Activated naive CD8-positive, alpha-beta T cell treated with anti-CD3 and anti-CD28 coated beads, Interleukin-2, amount 50 U/mL, for 24 hours (primary cell): ENCODE measurements around the gene HP1BP3.
"Not testable (repeated sequence)": the region's sequence is repeated elsewhere in the genome, so short reads cannot be mapped to it uniquely, and the experiment has no call there.

Source experiments
- ATAC-seq: fragments of 150-1000 bp; cut with Tn5 transposase; one replicate; pipeline ENCODE4 v1.10.0; 2021
- DNase-seq: peaks from one replicate; pipeline ENCODE4 v3.0.0; 2021
- H3K27ac Mint-ChIP-seq: one replicate; pipeline ENCODE4 v1.8.0; 2021; ENCODE audit warnings: mild to moderate bottlenecking, mixed read lengths
- H3K27me3 Mint-ChIP-seq: one replicate; pipeline ENCODE4 v1.8.0; 2021; ENCODE audit warnings: mixed read lengths
- H3K36me3 Mint-ChIP-seq: one replicate; pipeline ENCODE4 v1.8.0; 2021; ENCODE audit warnings: low read depth, mixed read lengths
- H3K4me1 Mint-ChIP-seq: one replicate; pipeline ENCODE4 v1.8.0; 2021; ENCODE audit warnings: mixed read lengths
- H3K4me3 Mint-ChIP-seq: one replicate; pipeline ENCODE4 v1.8.0; 2021; ENCODE audit warnings: mild to moderate bottlenecking, moderate library complexity, mixed read lengths
- H3K9me3 Mint-ChIP-seq: one replicate; pipeline ENCODE4 v1.8.0; 2021; ENCODE audit warnings: mixed read lengths

Gene HP1BP3

DNA sequence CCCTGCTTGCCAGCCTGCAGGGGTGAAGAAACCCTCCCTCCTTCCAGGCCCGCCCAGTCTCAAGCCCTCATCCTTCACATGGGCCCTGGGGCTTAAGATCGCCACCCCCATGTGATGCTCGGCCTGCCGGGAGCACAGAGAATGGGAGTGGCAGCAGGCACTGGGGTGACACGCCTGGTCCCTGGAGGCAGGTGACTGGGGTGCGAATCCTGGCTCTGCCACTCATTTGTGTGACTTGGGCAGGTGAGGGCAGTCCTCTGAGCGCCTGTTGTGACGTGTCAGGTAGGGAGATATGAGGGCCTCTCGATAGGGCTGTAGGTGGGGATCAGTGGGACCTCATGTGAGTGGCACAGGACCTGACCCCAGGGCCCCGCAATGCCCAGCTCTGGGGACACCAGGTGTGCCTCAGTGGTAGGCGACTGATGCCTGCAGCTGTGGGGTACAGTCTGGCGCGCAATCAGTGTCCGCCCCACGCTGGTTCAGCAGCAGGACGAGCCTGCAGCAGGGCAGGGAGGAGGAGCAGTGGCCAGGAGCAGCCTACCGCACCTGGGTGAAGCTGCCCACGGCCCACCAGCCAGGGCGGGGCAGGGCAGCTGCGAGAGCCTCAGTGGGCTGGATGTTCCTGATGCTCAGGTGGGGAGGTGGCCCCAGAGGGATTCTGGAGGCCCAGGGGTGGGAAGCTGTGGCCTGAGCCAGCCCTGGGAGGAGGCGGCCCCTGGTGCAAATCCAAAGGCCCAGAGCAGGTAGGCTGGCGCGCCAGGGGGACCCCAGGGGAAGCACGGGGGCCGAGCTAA, 60.8 kb downstream of the HP1BP3 start:
- H3K27ac Mint-ChIP-seq = no peak overlapping the region
- H3K27me3 Mint-ChIP-seq = peaks cover 29% of the 10 kb centered on the region

DNA sequence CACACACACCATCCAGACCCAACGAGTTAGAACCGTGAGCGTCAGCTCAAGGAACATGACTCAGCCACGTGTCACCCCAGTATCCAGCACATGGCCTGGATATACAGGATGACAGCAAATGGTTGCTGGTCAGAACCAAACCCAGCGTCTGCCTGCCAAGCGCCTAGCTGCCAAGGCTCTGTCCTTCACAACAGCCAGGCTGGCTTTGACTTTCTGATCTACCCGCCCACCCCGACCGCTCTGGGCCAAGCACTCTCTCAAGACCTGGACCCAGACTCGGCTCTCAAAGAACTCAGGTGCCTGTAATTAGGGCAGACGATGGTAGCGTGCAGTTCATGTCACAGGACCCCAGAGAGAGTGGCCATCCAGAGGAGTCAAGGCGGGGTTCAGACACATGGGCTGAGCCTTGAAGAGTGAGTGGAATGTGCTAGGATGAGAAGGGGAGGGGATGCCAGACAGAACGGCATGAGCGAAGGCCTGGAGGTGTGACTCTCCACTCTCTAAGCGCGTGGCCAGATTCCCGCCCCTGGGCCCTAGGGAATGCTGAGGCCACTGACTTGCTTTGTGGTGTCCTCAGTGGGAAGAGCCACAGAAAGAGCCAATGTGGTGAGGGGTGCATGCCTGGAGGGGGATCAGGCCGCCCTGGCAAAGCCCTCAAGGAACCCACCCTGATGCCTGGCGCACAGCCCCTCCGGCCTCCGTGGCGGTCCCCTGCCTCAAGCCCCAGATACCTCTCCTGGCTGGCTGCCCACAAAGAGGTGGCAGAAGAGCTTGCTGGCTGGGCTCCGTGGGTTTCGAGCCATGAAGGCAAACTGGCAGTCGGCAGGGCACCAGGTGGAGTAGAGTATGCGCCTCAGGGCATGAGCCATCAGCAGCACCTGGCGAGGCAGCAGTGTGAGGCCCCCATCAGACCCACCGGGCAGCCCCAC, 61.7 kb downstream of the HP1BP3 start:
- Mint-ChIP-seq H3K27ac (no peak overlapping the region), H3K4me3 (no peak overlapping the region), H3K36me3 (no peaks in the 10 kb centered on the region), H3K4me1 (no peaks in the 10 kb centered on the region), H3K9me3 (no peaks in the 10 kb centered on the region), H3K27me3 (peaks cover 20% of the 10 kb centered on the region)
- DNase-seq (no peak), ATAC-seq (no peak)

More for the DNA sequence above, 60.8 kb downstream of the HP1BP3 start:
- H3K4me3 Mint-ChIP-seq = no peak overlapping the region
- ATAC-seq (no peak), DNase-seq (no peak)
- H3K4me1 Mint-ChIP-seq = peaks cover 6% of the 10 kb centered on the region
- H3K9me3 Mint-ChIP-seq = no peaks in the 10 kb centered on the region
- H3K36me3 Mint-ChIP-seq = no peaks in the 10 kb centered on the region

DNA sequence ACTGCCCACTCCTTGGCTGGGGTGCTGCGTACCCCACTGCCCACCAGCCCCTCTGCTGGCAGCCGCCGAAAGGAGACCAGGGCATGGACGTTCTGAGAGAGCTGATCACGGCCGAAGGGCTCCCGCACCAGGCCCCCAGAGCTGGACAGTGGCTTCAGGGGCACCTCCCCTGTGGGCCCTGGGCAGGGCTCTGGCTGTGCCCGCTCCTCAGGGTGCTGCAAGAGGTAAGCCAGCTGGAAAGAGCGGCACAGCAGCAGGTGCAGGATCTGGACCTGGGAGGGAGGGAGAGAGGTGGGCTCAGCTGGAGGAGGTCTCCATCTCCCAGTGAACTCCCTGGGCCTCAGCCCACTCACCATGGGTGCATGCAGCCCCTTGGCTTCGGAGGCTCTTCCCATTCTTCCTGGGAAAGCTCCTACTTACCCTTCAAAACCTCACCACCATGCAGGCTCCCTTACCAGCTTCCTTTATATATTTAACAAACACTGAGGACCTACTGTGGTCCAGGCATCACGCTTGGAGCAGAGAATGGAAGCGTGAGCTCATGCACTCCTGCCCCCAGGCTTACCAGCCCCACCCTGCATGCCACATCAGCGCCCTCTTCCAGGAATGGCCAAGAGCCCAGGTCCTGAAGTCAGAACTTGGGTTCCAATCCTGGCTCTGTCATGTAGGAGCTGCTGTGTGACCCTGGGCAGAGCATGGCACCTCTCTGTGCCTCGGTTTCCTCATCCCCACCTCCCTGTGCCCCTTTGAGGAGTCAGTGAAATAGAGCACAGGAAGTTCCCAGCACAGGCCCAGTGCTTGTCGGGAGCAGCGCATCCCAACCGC, 62.5 kb downstream of the HP1BP3 start:
- Mint-ChIP-seq H3K27ac (no peak overlapping the region), H3K9me3 (no peaks in the 10 kb centered on the region), H3K4me1 (no peaks in the 10 kb centered on the region), H3K36me3 (no peaks in the 10 kb centered on the region), H3K4me3 (no peak overlapping the region), H3K27me3 (peaks cover 11% of the 10 kb centered on the region)
- no peak for ATAC-seq
- no peak for DNase-seq

DNA sequence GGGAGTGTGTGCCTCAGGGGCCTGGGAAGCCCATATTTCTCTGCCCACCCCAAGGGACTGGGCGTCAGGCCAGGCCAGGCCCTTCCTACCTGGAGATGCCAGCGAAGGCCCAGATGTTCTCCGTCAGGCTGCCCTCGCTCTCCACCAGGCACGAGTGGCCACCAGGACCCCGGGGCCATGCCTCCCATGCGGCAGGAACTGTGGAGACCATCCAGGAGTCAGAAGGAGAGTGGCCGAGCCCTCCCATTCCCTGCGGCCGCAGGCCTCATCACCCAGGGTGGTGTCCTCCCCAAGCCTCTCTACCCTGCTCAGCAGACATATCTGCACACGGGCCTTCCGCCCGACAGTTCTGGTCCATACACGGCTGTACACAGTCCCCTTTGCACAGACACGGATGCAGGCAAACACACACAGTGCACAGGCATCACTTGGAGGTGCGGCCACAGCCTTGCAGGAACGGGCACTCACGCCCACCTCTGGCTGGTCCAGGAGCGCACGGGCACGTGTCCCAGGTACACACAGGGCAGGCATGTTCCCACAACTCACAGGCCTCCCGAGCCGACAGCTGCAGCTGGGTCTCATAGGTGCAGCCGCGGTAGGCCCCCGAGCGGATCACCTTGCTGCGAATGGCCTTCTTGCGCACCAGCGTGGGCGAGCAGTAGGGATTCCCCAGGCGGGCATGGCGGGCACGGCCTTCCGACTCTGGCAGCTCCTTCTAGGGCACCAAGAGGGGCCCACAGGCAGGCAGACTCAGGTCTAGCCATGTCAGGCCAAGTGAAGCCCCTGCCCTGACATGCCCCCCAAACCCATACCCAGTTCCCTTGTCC, 63.4 kb downstream of the HP1BP3 start:
- no peaks in the 10 kb centered on the region for H3K9me3 Mint-ChIP-seq
- no peak overlapping the region for H3K4me3 Mint-ChIP-seq
- H3K27me3 Mint-ChIP-seq = peaks cover 13% of the 10 kb centered on the region
- no peak for ATAC-seq
- no peak for DNase-seq
- H3K27ac Mint-ChIP-seq = no peak overlapping the region
- H3K36me3 Mint-ChIP-seq = no peaks in the 10 kb centered on the region
- H3K4me1 Mint-ChIP-seq = peaks cover under 1% of the 10 kb centered on the region

DNA sequence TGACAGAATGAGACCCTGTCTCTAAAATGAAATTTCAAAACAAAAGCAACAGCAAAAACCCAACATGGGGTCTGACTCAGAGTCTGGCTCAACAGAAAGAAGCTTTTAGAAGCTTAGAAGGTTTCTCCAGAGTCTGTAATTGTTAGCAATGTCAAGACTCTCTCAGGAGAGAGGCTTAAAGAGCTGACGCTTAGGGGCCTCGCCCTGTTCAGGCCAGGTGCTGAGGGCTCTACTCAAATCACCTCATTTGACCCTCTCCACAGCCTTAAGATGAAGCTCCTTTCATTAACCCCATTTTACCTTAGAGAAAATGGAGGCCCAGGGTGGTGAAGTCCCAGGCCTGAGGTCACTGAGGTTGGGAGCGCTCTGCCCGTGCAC, 64.0 kb downstream of the HP1BP3 start:
- H3K9me3 Mint-ChIP-seq = no peaks in the 10 kb centered on the region
- DNase-seq (no peak), ATAC-seq (no peak)
- H3K27ac Mint-ChIP-seq = no peak overlapping the region
- H3K27me3 Mint-ChIP-seq = peaks cover 11% of the 10 kb centered on the region
- no peak overlapping the region for H3K4me3 Mint-ChIP-seq
- no peaks in the 10 kb centered on the region for H3K36me3 Mint-ChIP-seq
- peaks cover 2% of the 10 kb centered on the region for H3K4me1 Mint-ChIP-seq

DNA sequence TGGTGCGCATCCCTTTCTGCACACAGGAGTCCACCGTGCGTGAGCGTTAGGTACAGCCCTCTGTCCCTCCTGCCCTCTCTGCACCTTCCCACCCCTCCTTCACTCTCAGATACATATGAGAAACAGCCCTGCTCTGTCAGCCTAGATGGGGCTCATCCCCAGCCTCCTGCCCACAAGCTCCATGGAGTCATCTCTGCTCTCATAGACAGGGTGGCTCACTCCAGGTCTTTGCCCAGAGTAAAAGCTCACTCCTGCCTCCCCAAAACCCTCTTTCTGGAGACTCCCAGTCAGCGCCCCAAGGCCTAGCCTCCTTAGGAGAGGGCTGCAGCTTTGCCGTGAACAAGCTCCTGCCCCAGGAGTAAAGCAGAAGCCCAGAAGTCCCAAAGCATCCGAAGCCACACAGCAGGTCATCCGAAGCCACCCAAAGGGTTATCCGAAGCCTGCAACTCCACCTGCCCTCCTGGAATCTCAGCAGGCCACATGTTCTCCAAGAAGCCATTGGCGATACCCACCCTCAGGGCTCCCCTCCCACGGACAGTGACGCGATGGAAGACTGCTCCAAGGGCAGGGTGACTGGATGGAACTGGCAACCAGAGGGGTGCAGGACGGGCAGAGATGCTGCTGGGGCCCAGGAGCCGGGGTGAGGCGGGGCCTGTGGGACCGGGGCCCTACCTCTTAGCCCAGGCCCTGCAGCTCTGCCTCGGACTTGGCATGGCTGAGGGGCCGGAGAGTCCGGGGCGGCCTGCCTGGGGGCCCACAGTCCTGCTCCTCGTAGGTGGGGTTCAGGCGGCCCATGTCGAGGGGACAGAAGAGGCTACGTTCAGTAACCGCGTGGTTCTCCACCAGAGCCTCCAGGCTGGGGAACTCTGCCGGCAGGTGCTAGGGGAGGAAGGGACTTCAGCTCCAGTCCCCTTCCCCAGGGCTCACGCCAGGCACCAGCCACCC, 65.7 kb downstream of the HP1BP3 start:
- Mint-ChIP-seq H3K4me1 (peaks cover 6% of the 10 kb centered on the region), H3K4me3 (no peak overlapping the region), H3K27ac (no peak overlapping the region), H3K9me3 (no peaks in the 10 kb centered on the region), H3K36me3 (no peaks in the 10 kb centered on the region), H3K27me3 (peaks cover 19% of the 10 kb centered on the region)
- ATAC-seq (no peak), DNase-seq (no peak)

DNA sequence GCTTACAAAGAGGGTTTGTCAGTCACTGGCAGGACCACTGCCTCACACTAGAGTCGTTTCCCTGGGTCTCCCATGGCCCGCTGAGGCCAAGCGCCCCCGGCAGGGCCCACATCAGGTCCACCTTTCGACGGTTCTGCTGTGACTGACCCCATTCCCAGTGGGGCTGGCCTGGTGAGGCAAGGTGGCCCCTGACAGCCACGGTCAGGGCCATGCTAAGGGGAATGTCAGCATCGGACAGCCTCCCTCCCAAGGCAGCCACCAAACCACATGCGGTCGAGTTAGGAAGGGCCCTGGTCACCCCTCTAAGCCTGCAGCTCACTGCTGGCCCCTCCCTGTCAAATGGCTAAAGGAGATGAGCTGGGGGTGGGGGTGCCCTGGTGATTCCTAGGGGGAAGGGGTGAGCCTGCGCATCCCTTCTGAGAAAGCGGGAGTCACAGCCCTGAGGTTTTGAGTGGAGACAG, 66.4 kb downstream of the HP1BP3 start:
- Mint-ChIP-seq H3K36me3 (no peaks in the 10 kb centered on the region), H3K4me3 (no peak overlapping the region), H3K4me1 (peaks cover 8% of the 10 kb centered on the region), H3K9me3 (no peaks in the 10 kb centered on the region), H3K27ac (no peak overlapping the region), H3K27me3 (peaks cover 26% of the 10 kb centered on the region)
- DNase-seq (no peak), ATAC-seq (no peak)

DNA sequence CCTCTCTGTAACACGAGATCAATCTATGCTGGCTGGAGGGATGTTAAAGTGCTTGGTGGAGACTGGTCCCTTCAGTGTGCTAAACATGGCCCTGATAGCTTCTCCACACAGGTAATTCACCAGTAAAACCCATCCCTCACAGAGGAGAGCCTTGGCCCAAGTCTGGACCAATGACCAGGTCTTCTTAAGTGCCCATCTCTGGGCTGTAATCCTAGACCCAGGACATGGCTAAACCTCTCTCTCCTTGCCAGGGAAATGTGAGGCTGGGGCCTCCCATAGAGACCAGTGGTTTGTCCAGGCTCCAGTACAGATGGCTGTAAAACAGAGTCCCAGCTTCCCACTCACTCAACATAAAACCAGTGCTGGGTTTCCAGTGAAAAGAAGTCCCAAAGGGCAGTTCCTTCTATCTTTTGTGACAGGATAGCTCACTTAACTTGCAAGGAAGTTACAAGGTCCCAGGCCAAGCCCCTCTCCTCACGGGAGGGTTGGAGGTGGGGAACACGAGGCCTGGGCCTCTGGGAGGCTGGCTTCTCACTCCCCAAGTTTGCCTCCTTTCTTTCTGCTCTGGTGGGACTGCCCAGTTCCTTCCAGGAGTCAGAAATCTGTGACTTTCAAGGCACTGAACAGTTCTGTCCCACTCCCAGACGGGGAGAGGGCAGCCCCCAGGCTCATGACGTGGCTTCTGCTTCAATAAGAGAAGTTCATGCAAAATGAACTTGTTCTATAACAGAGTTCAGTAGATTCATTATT, 67.1 kb downstream of the HP1BP3 start:
- H3K9me3 Mint-ChIP-seq = no peaks in the 10 kb centered on the region
- peaks cover 30% of the 10 kb centered on the region for H3K27me3 Mint-ChIP-seq
- H3K36me3 Mint-ChIP-seq = no peaks in the 10 kb centered on the region
- ATAC-seq (no peak), DNase-seq (no peak)
- no peak overlapping the region for H3K27ac Mint-ChIP-seq
- H3K4me3 Mint-ChIP-seq = no peak overlapping the region
- H3K4me1 Mint-ChIP-seq = peaks cover 8% of the 10 kb centered on the region

DNA sequence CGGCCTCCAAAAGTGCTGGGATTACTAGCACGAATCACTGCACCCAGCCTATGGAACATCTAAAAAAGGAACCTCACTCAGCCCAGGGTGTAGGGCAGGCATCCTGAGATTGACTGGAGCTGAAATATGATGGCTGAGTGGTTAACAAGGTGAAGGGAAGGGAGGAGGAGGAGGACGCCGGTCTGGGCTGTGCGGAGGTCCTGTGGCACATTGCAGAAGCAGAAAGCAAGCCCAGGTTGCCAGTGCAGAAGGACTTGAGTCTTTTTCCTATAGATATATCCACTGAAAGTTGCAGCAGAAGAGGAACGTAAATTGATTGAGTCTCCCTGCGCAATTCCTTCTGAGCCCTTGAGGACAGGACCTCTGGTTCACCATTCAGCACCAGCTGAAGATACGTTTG, 67.8 kb downstream of the HP1BP3 start:
- no peak overlapping the region for H3K4me3 Mint-ChIP-seq

DNA sequence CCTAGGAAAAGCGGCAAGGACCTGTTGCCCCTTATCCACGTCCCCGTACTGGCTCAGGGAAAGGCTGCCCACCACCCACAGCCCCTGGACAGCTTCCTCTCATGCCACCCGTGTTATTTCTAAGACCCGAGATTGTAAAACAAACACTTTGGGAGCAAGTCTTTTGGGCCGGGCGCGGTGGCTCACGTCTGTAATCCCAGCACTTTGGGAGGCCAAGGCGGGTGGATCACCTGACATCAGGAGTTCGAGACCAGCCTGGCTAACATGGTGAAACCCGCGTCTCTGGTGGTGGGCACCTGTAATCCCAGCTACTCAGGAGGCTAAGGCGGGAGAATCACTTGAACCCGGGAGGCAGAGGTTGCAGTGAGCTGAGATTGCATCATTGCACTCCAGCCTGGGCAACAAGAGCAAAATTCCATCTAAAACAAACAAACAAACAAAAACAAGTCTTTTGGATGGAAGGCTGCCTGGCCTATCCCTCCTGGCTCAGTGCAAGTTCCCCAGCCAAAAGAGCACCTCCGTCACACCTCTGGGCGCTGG, 68.7 kb downstream of the HP1BP3 start:
- not testable (repeated sequence) for DNase-seq, H3K4me1 Mint-ChIP-seq, H3K9me3 Mint-ChIP-seq, ATAC-seq, H3K27ac Mint-ChIP-seq, H3K36me3 Mint-ChIP-seq
- peaks cover 32% of the 10 kb centered on the region for H3K27me3 Mint-ChIP-seq
- peak overlapping the region; percentile 48 for H3K4me3 Mint-ChIP-seq

More for the DNA sequence above, 67.8 kb downstream of the HP1BP3 start:
- Mint-ChIP-seq H3K27ac (no peak overlapping the region), H3K36me3 (no peaks in the 10 kb centered on the region), H3K9me3 (no peaks in the 10 kb centered on the region), H3K27me3 (peaks cover 32% of the 10 kb centered on the region), H3K4me1 (peaks cover 8% of the 10 kb centered on the region)
- DNase-seq (no peak), ATAC-seq (no peak)

DNA sequence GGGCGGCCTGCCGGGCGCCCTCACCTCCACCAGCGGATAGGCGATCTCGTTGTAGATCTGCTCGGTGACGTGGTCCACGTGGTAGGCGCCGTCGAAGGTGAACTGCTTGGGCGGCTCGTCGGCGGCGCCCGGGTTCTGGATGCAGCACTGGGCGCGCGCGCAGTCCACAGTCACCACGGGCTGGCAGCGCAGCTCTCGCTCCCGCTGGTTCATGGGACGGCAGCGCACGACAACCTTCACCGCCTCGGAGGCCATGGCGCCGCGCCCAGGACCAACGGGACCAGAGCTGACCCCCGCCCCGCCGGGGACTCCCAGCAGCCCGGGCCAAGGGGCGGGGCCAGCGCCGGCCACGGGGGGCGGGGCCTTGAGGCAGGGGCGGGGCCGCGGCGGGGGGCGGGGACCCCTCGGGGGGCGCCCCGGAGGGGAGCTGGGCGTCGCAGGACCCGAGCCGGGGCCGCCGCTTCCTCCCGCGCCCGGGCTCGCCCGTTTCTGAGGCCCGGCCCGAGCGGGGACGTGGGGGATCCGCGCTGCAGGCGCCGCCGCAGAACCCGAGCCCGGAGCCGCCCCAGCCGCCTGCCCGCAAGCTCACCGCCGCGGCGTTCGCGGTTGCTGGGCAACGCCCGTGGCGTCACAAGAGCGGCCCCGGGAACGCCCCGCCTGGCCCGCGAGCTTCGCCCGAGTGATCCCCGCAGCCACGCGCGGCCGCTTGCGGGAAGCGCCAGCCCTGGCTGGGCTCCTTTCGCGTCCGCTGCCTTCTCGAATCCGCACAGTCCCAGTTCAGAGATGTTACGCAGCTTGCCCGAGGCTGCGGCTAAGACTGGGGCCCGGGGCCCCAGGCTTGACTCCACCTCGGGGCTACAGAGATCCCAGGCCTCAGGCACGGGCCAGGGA, 69.4 kb downstream of the HP1BP3 start, which contains the start of gene KIF17:
Gene KIF17, minus strand, starts transcription at position 556 of the 891 bp plus-strand sequence. Its CDS starts 301 bp downstream, at position 255.
- no peak within 1 kb of the TSS for H3K27ac Mint-ChIP-seq
- DNase-seq = peak; percentile 70
- H3K36me3 Mint-ChIP-seq = no peaks in the 10 kb centered on the region
- H3K9me3 Mint-ChIP-seq = no peaks in the 10 kb centered on the region
- peaks cover 8% of the 10 kb centered on the region for H3K4me1 Mint-ChIP-seq
- ATAC-seq = peak; percentile 35
- peak within 1 kb of the TSS; percentile 56 for H3K4me3 Mint-ChIP-seq
- H3K27me3 Mint-ChIP-seq = peaks cover 32% of the 10 kb centered on the region
